ENCODE data around the gene ETNK2.

ETNK2 gene

GRCh38 chr1:204177133-204177532 is 25.3 kb upstream of the ETNK2 start:
- no peak for DNase-seq (ENCODE audit: low read depth in 1 of 2, low spot score in 1 of 2)

- DNase-seq (ENCODE audit: low read depth in 1 of 2, low spot score in 1 of 2), result no peak
These were observed 24.2 kb upstream of the ETNK2 start for GRCh38 chr1:204176049-204176448.

- DNase-seq (ENCODE audit: low read depth in 1 of 2, low spot score in 1 of 2), result no peak
These were observed 23.1 kb upstream of the ETNK2 start for GRCh38 chr1:204174958-204175357.

DNA sequence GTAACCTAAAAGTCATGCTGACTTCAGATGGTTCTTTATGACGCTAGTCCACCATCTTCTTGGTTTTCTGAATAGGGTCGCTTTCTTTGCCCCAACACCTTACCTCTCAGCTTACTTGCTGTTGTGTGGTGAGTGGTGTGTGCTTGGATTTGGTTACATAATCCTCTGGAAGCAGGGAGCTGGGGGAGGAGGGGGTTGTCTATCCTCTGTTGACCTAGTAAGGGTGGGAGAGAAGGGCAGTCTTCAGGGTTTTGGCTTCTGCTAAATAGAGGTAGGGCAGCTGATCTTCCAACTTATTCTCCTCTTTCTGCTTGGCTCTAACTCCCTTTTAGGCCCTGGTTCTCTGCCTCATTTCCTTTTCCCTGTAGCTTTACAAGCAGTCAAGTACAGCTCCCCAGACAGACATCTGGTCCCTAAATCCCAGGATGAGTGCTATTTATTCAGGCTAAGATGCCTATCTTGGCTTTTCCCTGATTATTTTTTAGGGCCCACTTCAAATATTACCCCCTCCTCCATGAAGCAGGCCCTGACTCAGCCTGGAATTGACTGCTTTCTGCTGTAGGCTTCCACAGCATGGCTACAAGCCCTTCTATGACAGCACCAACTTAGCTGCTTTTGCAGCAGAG is 20.7 kb upstream of the ETNK2 start:
- no peak for DNase-seq (ENCODE audit: low read depth in 1 of 2, low spot score in 1 of 2)

- no peak for DNase-seq (ENCODE audit: low read depth in 1 of 2, low spot score in 1 of 2)
These were observed 19.9 kb upstream of the ETNK2 start for GRCh38 chr1:204171751-204172178.

DNA sequence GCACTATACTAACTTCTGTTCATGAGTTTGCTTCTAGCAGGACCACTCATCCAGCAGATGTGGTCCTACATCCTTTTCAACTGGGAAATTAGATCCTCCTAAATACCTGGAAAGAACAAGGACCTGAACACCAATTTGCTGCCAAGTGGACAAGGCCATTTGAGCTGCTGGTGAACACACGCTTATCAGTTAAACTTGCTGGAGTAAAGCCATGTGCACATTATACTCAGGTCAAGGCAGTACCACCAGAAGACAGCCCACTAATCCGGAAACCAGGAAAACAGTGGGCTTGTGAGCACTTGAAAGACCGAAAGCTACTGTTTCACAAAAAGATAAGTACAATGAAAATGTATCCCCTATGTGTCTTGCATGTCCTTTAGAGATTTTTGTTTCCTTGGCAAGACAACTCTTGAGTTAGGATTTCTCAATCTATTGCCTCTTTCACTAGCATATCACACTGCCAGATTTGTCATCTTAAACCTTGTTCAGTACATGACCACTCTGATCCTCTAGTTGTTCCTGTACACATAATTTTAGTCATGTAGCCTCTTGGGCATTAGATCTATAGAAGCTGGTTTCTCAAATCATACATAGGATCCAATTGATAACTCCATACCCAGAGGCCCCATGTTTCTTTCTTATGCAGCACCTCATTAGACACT is 18.8 kb upstream of the ETNK2 start:
- no peak for DNase-seq (ENCODE audit: low read depth in 1 of 2, low spot score in 1 of 2)

DNA sequence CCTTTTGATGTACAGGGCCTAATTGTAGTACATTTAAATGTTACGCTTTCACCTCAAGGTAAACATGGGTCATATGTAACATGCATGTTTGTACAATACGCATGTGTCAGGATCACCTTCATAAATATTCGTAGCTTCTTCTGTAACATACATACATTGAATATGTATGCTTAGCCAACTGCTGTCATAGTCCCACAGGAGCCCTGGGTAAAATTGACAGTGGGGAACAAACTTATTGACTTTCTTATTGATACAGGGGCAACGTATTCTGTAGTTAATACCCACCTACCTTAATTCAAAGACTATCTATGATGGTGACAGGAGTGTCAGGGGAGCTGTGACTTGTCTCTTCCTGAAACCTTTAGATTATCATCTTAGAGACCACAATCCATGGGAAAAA is 18.0 kb upstream of the ETNK2 start:
- DNase-seq (ENCODE audit: low read depth in 1 of 2, low spot score in 1 of 2), result no peak

- no peak for DNase-seq (ENCODE audit: low read depth in 1 of 2, low spot score in 1 of 2)
These were observed 15.9 kb upstream of the ETNK2 start for GRCh38 chr1:204167730-204168129.

DNA sequence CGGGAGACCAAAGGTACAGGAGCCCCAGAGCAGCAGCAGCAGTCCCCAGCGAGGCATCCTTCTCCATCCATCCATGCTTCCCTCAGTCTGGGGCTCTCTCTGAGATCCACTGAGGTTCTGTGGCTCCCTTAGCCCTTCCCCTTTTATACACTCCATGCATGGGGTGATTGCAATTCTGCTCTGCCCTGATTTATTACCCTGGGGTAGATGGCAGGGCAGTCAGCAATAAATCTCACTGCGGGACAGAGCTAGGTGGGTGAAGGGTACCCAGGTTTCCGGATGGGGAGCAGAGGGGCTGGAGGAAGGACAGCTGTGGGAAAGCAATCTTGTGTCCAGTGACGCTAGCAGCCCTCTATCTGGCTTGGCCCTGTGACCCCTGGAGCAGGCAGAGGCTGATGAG is 14.4 kb upstream of the ETNK2 start, which contains the start of gene REN:
REN (minus strand) TSS at position 119 of the 400 bp plus-strand sequence; CDS start at position 75, 44 bp downstream.
- DNase-seq (ENCODE audit: low read depth in 1 of 2, low spot score in 1 of 2), result no peak

DNA sequence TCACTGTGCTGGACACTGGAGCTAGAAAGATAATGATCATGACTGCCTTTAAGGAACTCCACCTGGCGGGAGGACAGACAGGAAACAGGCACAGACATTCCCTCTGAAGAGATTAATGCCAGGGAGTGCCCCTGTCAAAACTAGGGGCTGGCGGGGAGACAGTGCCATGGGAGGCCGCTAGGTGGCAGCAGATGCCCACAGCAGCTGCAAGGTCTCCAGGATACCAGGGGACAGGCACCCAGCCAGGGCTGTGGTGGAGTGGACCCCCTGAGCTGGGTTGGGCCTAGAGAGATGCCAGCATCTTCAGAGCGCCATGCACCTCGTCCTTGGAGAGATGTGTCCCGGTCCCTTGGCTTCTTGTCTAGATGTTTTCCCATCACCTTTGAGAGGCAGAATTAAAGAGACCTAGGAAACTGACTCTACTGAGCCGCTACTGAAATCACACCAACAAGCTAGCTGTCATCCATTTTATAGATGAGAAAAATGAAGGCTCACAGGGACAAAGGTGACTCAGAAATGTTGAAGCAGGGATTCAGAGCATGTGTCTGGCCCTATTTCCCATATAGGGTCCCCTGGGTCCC is 10.7 kb upstream of the ETNK2 start:
- DNase-seq (ENCODE audit: low read depth in 1 of 2, low spot score in 1 of 2), result peak; percentile 62 to 68

DNA sequence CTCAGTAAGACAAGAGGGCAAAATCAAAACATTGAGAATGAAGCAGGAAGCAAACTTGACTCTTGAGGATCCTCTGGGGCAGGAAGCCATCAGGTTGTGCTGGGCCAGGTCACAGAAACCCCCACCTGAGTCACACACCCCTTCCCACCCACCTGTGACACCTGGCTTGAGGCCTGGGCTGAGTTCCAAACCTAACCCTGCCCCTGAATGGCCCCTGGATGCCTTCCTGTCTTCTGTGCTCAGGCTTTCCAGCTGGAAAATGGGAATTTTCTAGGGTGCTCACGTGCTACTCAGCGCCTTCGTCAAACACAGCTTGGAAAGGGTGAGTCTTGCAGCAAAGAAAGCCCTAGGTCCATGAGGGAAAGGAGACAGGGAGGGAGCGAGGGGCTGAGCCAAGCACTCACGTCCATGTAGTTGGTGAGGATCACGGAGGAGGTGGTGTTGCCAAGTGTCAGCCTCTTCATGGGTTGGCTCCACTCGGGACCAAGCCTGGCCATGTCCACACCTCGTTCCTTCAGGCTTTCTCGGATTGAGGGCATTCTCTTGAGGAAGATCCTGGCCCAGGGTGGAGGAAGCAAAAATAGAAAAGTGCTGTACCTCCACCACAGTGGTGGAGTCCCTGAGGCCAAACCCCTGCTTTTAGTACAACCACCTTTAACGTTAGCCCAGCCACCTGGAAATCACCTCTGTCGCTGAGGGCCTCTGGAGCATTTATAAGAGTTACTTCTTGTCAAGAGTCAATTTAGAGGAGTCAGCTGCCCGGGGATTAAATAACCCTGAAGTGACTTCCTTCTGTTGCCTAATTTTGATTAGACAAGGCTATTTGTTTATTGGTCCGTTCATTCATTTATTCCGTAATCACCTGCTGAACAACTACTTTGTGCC is 10.0 kb upstream of the ETNK2 start:
- DNase-seq (ENCODE audit: low read depth in 1 of 2, low spot score in 1 of 2), result no peak

DNA sequence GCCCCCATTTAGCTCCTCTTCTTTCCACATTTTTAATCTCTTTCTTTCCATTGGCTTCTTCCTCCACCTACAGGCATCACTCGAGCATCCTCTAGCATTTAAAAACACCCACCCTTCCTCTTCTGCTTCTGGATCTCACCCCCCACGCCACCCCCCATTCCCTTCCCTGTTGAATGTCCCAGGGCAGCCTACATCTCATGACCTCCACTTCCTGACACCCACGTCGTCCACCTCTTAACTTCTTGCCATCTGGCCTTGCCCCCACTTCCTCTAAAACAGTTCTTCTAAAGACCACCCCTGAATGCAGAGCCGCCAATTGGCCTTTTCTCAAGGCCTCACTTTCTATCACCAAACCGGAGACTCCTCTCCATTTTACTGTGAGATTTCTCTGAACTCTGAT is 6.1 kb upstream of the ETNK2 start:
- no peak for DNase-seq (ENCODE audit: low read depth in 1 of 2, low spot score in 1 of 2)

- no peak for DNase-seq (ENCODE audit: low read depth in 1 of 2, low spot score in 1 of 2)
These were observed 4.0 kb upstream of the ETNK2 start for GRCh38 chr1:204155881-204156280.

GRCh38 chr1:204154568-204155255 is 2.9 kb upstream of the ETNK2 start:
- no peak for DNase-seq (ENCODE audit: low read depth in 1 of 2, low spot score in 1 of 2)

DNA sequence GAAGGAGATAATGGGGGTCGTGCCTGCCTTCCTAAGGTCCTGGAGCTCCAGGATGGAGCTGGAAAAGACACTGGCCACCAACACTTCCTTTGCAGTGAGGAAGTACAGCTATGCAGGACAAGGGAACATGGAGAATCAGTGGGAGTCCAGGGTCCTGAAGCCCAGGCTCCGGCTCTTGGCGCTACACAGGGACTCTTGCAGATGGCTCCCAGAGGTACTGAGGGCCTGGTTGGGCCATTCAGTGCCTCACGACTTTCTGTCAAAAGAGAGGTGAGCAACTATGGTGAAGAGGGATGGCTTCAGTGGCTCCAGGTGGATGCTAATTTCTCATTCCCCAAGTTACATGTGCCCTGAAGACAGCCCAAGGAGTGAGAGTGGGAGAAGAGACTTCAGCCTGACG is 1.8 kb upstream of the ETNK2 start:
- DNase-seq (ENCODE audit: low read depth in 1 of 2, low spot score in 1 of 2), result no peak

- DNase-seq (ENCODE audit: low read depth in 1 of 2, low spot score in 1 of 2), result no peak
These were observed 633 bp upstream of the ETNK2 start for GRCh38 chr1:204152310-204153044.

- DNase-seq (ENCODE audit: low read depth in 1 of 2, low spot score in 1 of 2), result no peak
These were observed 917 bp downstream of the ETNK2 start for GRCh38 chr1:204150702-204151551.

DNA sequence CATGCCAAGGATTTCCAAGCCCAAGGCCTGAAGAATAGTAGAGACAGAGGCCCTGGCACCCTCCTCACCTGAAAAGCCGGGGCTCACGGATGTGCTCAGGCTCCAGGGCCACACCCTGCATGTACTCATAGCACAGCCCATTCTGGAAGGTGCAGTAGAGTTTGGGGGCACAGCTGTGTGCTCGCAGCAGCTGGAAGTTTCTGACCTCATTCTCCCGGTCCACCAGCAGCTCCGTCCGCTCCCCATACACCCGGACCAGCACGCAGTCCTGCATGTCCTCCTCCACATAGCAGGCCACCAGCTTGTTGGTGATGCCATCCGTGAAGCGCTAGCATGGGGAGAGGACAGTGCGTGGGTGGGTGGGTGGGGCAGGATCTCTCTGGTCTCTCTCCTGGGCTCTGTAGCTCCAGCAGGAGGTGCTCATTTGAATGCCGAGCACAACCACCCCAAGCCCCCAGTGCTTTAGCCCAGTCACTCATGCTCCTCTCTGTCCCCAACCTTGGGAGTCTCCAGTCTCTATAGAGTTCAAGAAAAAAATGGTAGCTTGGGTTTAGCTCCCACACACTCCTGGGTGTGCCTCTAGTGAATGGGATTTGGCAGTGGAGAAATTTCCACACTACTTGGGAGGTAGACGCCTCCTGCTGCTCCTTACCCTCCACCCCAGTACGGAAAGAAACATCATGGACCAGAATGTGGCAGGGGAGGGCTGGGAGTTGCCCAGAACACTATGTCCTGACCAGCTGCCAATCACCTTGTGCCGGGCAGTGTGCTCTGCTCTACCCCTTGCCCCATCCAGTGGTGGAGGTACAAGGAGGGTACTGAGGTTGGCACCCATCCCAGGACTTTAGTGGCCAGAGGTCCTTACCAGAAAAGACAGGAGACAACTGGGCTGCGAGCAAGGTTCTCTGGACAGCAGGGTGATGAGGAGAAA is 1.9 kb downstream of the ETNK2 start:
- no peak for DNase-seq (ENCODE audit: low read depth in 1 of 2, low spot score in 1 of 2)

Measured in activated T-helper 1 cell treated with anti-CD3 and anti-CD28 coated beads, Interleukin-2, amount 50 U/mL, for 16 hours (primary cell).